ENCODE results near the gene EBLN1. TPM values are rescaled to one million over a fixed set of nuclear protein-coding genes. Genes with fewer than 3 reads are reported as not detected.

Gene EBLN1
- total RNA-seq, 3 donors from 2014 or later: not detected

DNA sequence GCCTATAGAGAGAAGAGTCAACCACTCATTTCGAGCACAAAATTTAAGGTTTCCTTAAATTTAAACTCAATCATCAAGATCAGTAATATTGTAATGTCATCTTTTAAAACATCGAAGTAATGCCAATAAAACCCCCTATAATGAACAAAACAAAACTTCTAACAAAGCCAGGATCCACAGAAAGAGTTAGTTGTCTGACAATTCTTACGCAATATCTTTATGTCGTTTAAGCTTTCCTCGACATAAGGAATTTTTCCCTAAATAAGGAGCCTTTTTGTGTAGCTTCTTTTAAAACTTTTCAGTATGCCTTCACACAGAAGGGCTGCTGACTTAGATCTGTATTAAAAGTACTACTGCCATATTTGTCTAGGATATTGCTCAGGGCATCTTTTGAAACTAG is 7.5 kb downstream of the EBLN1 start:
- no peak for DNase-seq
- no peaks in the 10 kb centered on the region for H3K4me1 Mint-ChIP-seq (ENCODE audit: low read depth)
- no peak for ATAC-seq

DNA sequence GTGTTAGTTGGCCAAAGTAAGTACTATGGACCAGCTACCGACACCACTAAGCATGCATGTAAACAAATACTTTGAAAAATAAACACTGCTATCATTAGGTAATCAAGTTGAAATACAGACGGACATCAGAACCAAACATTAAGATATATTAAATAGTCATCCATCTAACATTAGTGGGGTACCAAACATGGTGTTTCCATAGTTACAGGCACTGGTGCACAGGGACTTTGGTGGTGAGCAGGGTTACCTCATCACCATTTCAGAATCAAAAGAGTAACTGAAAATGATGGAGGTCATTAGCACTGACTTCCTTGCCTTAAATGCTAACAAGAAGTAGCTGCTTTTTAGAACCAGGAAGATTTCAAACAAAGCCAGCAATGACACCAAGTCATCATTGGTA is 23.9 kb downstream of the EBLN1 start:
- Mint-ChIP-seq H3K4me3 (no peak overlapping the region), H3K27me3 (ENCODE audit: low read depth) (peaks cover 4% of the 10 kb centered on the region), H3K9me3 (no peaks in the 10 kb centered on the region), H3K4me1 (ENCODE audit: low read depth) (no peaks in the 10 kb centered on the region), H3K36me3 (ENCODE audit: insufficient read depth) (no peaks in the 10 kb centered on the region)
- DNase-seq (no peak), ATAC-seq (no peak)

More for the DNA sequence above, 7.5 kb downstream of the EBLN1 start:
- H3K4me3 Mint-ChIP-seq: no peak overlapping the region
- peaks cover 14% of the 10 kb centered on the region for H3K27me3 Mint-ChIP-seq (ENCODE audit: low read depth)
- H3K9me3 Mint-ChIP-seq: no peaks in the 10 kb centered on the region
- H3K36me3 Mint-ChIP-seq (ENCODE audit: insufficient read depth): no peaks in the 10 kb centered on the region

DNA sequence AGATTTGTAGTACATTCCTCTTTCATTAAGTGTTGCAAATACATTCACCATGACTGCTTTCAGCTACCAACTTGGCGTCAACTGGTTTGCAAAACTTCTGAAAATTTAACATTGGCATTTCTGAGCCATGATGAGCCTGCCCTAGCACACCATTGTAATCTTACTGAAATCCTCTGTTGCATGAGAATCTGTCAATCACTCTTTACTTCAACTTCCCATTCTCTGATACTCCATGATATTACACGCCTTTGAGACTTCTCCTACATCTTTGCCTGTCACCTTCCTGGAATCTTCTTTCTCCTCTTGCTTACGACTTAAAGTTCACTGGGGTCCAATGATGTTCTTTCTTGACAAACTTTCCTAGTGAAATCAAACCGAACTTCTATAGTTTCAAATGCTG is 32.2 kb downstream of the EBLN1 start:
- no peak overlapping the region for H3K4me3 Mint-ChIP-seq
- no peaks in the 10 kb centered on the region for H3K4me1 Mint-ChIP-seq (ENCODE audit: low read depth)
- ATAC-seq (no peak), DNase-seq (no peak)
- H3K27me3 Mint-ChIP-seq (ENCODE audit: low read depth): peaks cover 20% of the 10 kb centered on the region
- peaks cover 5% of the 10 kb centered on the region for H3K9me3 Mint-ChIP-seq
- no peaks in the 10 kb centered on the region for H3K36me3 Mint-ChIP-seq (ENCODE audit: insufficient read depth)

DNA sequence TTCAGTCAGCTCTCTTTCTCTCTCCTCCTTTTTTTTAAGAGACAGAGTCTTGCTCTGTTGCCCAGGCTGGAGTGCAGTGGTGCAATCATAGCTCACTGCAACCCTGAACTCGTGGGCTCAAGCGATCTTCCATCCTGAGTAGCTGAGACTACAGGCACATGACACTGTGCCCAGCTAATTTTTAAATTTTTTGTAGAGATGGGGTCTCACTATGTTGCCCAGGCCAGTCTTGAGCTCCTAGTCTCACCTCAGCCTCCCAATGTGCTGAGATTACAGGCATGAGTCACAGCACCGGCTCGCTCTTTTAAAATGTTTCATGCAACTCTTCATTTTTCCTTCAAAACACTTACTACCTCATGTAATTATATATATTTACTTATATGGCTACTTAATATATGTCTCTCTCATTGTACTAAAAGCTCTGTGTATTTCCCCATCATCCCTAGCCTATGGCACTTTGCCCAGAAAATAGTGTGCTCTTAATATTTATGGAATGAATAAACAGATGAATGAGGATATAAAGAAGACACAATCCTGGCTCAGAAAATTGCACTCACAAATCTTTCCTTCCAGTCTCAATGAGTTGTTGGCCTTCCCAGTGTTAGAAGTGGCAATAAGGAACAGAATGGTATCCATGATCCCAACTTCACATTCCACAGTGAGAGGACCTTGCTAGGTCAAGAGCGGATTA is 33.9 kb downstream of the EBLN1 start:
- ATAC-seq (no peak), DNase-seq (no peak)

DNA sequence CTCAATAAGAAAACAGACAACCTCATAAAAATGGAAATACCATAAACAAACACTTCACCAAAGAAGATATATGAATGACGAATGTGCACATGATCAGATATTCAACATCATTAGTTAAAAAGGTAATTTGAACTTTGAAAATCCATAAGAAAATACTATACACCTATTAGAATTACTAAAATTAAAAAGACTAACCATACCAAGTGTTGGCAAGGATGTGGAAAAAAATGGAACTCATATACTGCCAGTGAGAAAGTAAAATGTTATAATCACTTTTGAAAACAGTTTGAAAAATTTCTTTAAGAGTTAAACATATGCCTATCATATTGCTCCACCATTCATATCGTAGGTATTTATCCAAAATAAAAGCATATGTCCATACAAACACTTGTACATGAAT is 37.1 kb downstream of the EBLN1 start:
- H3K4me1 Mint-ChIP-seq (ENCODE audit: low read depth): no peaks in the 10 kb centered on the region
- H3K9me3 Mint-ChIP-seq: peaks cover 5% of the 10 kb centered on the region
- peaks cover 25% of the 10 kb centered on the region for H3K27me3 Mint-ChIP-seq (ENCODE audit: low read depth)
- ATAC-seq (no peak), DNase-seq (no peak)
- no peaks in the 10 kb centered on the region for H3K36me3 Mint-ChIP-seq (ENCODE audit: insufficient read depth)
- H3K4me3 Mint-ChIP-seq: no peak overlapping the region

More for the DNA sequence above, 33.9 kb downstream of the EBLN1 start:
- Mint-ChIP-seq H3K4me1 (ENCODE audit: low read depth) (no peaks in the 10 kb centered on the region), H3K4me3 (no peak overlapping the region), H3K27me3 (ENCODE audit: low read depth) (peaks cover 23% of the 10 kb centered on the region), H3K36me3 (ENCODE audit: insufficient read depth) (no peaks in the 10 kb centered on the region), H3K9me3 (peaks cover 5% of the 10 kb centered on the region)

DNA sequence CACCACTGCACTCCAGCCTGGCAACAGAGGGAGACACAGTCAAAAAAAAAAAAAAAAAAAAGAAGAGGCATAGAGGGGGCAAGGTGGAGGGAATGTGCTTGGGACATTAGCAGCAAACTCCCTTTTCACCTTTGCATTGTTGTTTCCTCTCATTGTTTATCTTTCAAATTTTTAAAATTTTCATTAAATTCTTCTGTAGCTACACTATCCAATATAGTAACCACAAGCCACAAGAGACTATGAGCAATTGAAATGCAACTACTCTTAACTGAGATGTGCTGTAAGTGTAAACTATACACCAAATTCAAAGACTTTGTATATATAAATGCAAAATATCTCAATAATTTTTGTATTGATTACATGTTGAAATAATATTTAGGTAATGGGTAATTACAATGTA is 43.4 kb downstream of the EBLN1 start:
- no peak for ATAC-seq

DNA sequence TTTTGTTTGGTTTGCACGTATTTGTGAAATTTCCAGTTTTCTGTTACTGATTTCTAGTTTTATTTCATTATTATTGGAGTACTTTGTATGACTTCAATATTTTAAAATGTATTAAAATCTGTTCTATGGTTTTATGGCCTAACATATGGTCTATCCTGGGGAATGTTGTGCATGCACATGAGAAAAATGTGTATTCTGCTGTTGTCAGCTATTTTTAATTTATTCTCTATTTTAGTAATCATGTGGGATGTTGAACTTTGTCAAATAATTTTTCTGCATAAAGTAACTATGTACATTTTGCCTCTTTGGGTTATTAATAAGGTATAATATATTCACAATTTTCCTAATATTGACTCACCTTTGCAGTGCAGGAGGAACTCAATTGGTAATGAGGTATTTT is 46.7 kb downstream of the EBLN1 start:
- Mint-ChIP-seq H3K4me1 (ENCODE audit: low read depth) (no peaks in the 10 kb centered on the region), H3K4me3 (no peak overlapping the region), H3K36me3 (ENCODE audit: insufficient read depth) (no peaks in the 10 kb centered on the region), H3K9me3 (peaks cover 10% of the 10 kb centered on the region), H3K27me3 (ENCODE audit: low read depth) (peaks cover 24% of the 10 kb centered on the region)
- DNase-seq (no peak), ATAC-seq (no peak)

More for the DNA sequence above, 43.4 kb downstream of the EBLN1 start:
- no peak overlapping the region for H3K4me3 Mint-ChIP-seq
- H3K4me1 Mint-ChIP-seq (ENCODE audit: low read depth): no peaks in the 10 kb centered on the region
- H3K36me3 Mint-ChIP-seq (ENCODE audit: insufficient read depth): no peaks in the 10 kb centered on the region
- DNase-seq: no peak
- H3K9me3 Mint-ChIP-seq: peaks cover 6% of the 10 kb centered on the region
- peaks cover 31% of the 10 kb centered on the region for H3K27me3 Mint-ChIP-seq (ENCODE audit: low read depth)

DNA sequence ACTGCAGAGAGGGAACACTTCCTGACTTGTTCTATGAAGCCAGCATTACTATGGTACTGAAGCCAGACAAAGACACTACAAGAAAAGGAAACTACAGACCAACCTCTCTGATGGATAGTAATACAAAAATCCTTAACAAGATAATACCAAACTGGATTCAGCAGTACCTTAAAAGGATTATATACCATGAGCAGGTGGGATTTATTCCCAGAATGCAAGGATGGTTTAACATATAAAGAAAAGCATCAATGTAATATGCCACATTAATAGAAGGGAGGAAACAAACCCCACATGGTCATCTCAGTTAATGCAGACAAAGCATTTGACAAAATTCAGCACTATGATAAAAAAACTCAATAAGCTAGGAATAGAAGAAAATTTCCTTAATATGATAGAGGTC is 47.2 kb downstream of the EBLN1 start:
- ATAC-seq (no peak), DNase-seq (no peak)
- H3K4me1 Mint-ChIP-seq (ENCODE audit: low read depth): no peaks in the 10 kb centered on the region
- H3K36me3 Mint-ChIP-seq (ENCODE audit: insufficient read depth): no peaks in the 10 kb centered on the region
- H3K4me3 Mint-ChIP-seq: no peak overlapping the region
- H3K9me3 Mint-ChIP-seq: peaks cover 10% of the 10 kb centered on the region
- peaks cover 21% of the 10 kb centered on the region for H3K27me3 Mint-ChIP-seq (ENCODE audit: low read depth)

DNA sequence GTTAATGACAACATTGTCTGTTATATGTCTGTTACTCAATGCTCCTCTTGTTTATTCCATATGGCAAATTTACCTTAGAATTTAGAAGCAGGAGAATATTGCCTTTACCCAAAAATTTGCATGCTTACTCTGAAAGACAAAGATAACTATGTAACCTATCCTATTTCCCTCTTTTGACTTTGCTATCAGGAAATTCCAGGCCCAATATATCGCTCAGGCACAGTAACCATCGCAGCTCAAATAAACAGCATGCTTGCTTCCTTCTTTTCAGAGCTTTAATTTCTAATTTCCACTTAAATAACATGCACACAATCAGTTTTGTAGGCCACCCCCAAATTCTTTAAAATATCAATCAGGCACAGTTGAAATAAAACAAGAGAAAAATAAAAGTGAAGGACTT is 57.8 kb downstream of the EBLN1 start:
- Mint-ChIP-seq H3K27me3 (ENCODE audit: low read depth) (no peaks in the 10 kb centered on the region), H3K4me1 (ENCODE audit: low read depth) (peaks cover 14% of the 10 kb centered on the region), H3K36me3 (ENCODE audit: insufficient read depth) (no peaks in the 10 kb centered on the region), H3K9me3 (no peaks in the 10 kb centered on the region), H3K4me3 (no peak overlapping the region)
- DNase-seq: no peak
- ATAC-seq: no peak

DNA sequence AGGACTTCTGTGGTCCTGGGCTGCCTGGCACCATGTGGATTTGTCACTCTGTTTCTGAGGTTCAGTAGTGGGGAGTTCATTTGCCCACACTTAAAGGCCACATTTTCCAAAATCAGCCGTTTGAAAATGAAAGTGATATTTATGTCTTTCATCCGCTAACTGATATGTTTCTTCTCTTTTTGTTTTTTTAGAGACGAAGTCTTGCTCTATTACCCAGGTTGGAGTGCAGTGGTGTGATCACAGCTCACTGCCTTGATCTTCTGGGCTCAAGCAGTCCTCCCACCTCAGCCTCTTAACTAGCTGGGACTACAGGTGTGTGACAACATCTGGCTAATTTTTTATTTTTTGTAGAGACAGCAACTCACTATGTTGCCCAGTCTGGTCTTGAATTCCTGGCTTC is 58.6 kb downstream of the EBLN1 start:
- no peaks in the 10 kb centered on the region for H3K9me3 Mint-ChIP-seq
- DNase-seq (no peak), ATAC-seq (peak; percentile 28 to 30)
- peak overlapping the region; percentile 31 for H3K4me3 Mint-ChIP-seq
- H3K27me3 Mint-ChIP-seq (ENCODE audit: low read depth): no peaks in the 10 kb centered on the region
- H3K4me1 Mint-ChIP-seq (ENCODE audit: low read depth): peaks cover 14% of the 10 kb centered on the region
- H3K36me3 Mint-ChIP-seq (ENCODE audit: insufficient read depth): no peaks in the 10 kb centered on the region

Other genes with a start within 250 kb of the EBLN1 start
- gene DNAJC1, start 214.3 kb downstream of the EBLN1 start, total RNA-seq: 10 to 100 TPM; 12.9 to 21.6 (median 13.3) TPM
- gene COMMD3, start 98.4 kb upstream of the EBLN1 start, total RNA-seq: 10 to 100 TPM; 49.3 to 56.4 (median 51.0) TPM
- 10 to 100 TPM; 80.9 to 96.1 (median 89.5) TPM for gene BMI1, start 103.1 kb upstream of the EBLN1 start, total RNA-seq
- gene SPAG6, start 127.5 kb upstream of the EBLN1 start, total RNA-seq: not detected

All from activated T-cell treated with anti-CD3 and anti-CD28 coated beads, Interleukin-2, amount 50 U/mL, for 4 hours (primary cell).